ENCODE data around the gene YARS1.
"Not testable (repeated sequence)": the region's sequence is repeated elsewhere in the genome, so short reads cannot be mapped to it uniquely, and the experiment has no call there.

DNA sequence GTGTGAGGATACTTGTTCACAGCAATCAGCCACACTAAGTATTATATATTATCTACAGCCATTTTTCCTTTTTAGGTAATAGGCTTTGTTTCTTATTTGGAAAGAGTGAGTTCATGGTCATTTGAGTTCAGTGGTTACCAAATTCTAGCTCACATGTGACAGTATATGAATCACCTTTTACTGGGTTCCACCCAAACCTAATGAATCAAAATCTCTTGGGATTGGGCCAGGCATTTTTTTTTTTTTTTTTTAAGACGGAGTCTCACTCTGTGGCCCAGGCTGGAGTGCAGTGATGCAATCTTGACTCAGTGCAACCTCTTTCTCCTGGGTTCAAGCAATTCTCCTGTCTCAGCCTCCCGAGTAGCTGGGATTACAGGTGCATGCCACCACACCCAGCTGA is 27.8 kb downstream of the YARS1 start:
- not testable (repeated sequence) for TF ChIP-seq CTCF (conservative IDR thresholded peaks at IDR 0.05; ENCODE audit: low read length); EZH2phosphoT487 (IDR thresholded peaks at IDR 0.05; ENCODE audit: borderline replicate concordance)
